Subcutaneous adipose tissue (tissue), 4 donors: Measurements from ENCODE around the gene FAM241B. TPM values are rescaled to one million over a fixed set of nuclear protein-coding genes. Genes with fewer than 3 reads are reported as not detected.

Experiments used
- total RNA-seq, 4 donors: library from RNA; depleted of rRNA; stranded (reverse); fragments of >200 nt; gene quantifications; one replicate each; pipeline ENCODE4 v1.1.0, GENCODE V29; 2016
- TF ChIP-seq, protein P1 (sequence below): fragments of 450-650 bp; IDR thresholded peaks from one replicate; pipeline ENCODE4 v1.5.1; 2016; ENCODE audit warnings: low read depth, mild to moderate bottlenecking, control low read depth, antibody characterized with exemption, moderate library complexity

The FAM241B gene
- total RNA-seq, 4 donors from 2014 or later: 1.7 to 2.4 (median 1.8) TPM; not detected in 1

DNA sequence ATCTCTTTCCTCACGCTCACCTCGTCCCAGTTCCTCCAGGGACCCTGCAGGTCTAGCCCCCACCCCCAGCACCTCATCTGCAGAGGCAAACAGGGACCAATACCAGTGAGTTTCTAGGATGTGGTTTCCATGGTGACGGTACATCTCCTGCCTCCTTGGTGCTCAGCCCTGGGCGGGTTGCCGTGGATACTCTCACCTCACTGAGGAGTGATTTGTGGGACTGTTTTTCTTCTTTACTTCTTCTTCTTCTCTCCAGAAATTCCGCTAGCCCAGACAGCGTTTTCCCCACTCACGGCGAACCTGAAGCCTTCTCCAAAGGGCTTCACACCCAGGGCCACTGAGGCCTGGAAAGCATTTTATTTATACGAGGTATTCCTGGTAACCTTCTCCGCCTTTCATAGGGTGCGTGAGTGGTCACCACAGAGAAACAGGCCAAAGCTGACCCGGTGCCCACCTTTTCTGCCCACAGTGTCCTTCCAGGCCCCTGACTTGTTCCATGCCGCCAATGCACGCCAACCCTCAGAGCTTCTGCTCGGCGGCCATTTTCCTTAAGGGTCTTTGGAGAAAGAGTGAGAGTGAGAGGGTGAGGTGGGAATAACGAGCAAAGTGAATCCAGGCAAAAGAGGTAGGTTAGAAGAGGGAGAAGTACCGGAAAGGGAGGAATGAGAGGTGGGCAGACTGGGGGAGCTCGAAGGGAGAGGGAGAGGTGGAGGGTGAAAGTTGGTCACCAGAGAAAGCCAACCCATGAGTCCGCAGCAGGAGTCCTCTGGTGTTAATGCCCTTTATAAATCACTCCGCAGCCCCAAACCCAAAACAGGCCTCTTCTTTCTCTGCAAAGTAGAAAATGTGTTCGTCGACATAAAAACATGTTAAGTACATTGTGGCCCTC is 15.5 kb downstream of the FAM241B start:
- TF ChIP-seq, protein P1, sequence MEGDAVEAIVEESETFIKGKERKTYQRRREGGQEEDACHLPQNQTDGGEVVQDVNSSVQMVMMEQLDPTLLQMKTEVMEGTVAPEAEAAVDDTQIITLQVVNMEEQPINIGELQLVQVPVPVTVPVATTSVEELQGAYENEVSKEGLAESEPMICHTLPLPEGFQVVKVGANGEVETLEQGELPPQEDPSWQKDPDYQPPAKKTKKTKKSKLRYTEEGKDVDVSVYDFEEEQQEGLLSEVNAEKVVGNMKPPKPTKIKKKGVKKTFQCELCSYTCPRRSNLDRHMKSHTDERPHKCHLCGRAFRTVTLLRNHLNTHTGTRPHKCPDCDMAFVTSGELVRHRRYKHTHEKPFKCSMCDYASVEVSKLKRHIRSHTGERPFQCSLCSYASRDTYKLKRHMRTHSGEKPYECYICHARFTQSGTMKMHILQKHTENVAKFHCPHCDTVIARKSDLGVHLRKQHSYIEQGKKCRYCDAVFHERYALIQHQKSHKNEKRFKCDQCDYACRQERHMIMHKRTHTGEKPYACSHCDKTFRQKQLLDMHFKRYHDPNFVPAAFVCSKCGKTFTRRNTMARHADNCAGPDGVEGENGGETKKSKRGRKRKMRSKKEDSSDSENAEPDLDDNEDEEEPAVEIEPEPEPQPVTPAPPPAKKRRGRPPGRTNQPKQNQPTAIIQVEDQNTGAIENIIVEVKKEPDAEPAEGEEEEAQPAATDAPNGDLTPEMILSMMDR: no peak

DNA sequence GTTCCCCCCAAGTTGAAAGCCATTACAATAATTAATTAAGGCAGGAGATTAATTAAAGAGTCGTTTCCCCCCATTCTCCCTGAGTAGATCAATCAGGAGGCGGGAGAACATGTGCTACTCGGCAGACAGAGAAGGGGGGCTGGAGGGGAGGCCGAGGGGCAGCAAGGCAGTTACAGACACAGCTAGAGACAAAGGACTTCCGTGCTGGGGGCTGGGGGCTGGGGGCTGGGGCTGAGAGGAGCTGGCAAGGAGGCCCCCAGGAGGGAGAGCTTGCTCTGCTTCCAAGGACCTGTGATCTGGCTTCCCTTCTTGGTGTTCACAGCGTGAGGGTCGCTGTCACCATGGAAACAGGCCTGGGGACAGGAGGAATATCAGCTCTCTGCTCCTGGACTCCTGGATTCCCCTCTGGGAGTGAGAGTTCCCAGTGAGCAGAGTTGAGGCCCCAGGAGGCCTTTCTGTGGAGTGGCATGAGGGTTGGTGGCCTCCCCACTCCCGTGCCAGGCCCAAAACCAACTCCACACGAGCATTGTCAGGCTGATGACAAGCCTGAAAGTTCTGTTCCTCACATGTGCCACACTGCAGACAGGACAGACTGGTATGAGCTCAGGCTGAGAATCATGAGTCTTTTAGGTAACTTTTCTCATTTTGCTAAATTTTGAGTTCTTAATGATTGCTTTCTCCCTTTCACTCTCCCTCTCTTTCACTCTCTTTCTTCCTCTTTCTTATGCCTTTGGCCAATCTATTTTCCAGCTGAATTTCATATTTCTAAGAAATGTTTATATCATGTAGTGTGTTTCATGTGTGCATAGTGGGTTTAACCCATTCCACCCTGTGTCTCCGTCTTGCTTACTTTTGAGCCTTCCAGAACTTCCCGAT is 16.4 kb downstream of the FAM241B start:
- TF ChIP-seq, protein P1: no peak

DNA sequence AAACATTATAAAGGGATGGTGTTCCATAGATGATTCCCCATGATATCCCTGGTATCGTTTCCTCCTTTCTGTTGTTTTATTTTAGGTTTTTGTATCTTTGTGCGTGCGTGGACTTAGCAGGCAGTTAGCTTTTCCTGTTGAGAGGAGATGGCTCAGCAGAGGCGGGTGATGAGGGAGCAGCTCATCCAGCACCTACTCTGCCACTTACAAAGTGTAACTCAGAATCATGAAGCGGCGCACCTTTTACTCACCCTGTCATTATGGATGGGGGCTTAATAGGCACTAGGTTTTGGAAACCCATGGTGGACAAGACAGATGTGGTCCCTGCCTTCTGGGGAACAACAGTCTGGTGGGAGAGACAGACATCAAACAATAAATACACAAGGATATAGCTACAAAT is 17.1 kb downstream of the FAM241B start:
- TF ChIP-seq, protein P1: no peak

DNA sequence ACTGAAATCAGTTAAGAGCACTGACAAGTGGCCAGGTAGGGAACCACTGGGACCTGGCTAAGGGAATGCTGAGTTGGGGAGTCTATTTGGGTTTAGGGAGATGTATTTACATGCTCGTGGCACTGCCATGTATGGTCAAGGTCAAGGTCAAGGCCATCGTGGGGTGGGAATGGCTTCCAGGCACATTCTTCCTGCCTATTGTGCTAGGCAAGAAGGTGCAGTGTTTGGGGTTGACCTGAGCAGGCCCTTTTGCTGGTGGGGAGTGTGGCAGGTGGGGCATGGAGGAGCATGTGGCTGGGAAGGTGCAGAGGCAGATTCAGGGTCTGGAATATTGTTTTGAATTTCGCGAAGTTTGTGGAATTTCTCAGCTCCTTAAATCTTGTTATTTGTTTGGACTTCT is 17.8 kb downstream of the FAM241B start:
- TF ChIP-seq, protein P1: no peak

DNA sequence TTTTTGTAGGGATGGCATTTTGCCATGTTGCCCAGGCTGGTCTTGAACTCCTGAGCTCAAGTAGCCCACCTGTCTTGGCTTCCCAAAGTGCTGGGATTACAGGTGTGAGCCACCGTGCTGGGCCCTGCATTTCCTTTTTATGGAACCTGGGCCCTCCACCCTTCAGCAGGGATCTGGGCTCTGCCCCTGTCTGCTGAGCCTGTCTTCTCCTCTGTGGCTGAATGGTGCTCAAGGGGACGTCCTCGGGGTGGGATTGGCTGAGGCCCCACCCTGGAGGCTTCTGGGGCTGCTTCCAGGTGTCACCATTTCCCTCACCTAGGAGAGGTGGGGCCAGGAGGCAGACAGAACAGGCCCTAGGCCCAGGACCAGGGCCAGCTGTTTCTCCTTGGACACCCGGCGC is 18.4 kb downstream of the FAM241B start:
- TF ChIP-seq, protein P1: no peak

DNA sequence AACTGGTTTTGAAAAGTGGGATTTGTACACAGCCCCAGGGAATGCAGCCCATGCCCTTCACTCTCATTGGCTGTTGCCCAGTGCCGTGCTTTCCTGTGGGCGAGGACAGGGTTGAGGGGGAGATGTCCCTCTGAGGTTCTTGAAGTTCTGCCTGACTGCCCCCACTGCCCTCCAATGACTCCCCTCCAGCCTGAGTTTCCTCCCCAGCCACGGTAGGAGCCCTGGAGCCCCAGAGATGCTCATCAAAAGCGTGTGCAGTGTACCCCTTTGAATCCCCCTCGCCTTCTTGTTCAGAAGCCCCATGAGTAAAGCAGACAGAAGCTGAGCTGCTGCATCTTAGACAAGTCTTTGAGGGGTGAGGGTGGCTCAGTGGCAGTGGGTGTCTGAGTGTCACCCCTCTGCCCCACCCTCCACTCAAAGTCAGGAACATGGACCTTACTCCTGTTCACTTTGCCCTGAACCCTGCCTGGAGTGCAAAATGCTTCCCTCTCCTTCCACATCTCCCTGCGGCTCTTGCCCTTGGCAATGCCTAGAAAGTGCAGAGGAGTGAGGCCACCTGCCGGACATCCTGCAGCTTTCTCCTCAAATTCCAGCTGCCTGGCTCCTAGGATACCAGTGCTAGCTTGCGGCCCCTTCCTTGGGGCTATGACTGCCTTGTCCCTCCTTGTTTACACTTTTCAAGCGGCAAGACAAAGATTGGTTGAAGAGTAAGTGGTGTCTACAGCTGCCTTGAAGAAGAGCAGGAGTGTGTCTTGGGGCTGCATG is 19.9 kb downstream of the FAM241B start:
- TF ChIP-seq, protein P1: no peak
